HepG2 (cell line): Measurements from ENCODE around the gene YWHAH. TPM values are rescaled to one million over a fixed set of nuclear protein-coding genes. Genes with fewer than 3 reads are reported as not detected.

Experiments used
- HNRNPUL1 ChIP-seq: fragments of 200-400 bp; formaldehyde crosslinking; IDR thresholded peaks from 2 replicates; pipeline ENCODE4 v1.6.1; 2017; ENCODE audit warnings: low read depth, mild to moderate bottlenecking, low read length, moderate library complexity
- KDM5B ChIP-seq: sonication (generic); formaldehyde crosslinking; IDR thresholded peaks from 2 replicates; pipeline ENCODE4 v1.4.0; 2020; ENCODE audit warnings: missing genetic modification reagents, mild to moderate bottlenecking, borderline replicate concordance
- PAWR ChIP-seq: sonication (generic); formaldehyde crosslinking; IDR thresholded peaks from 2 replicates; pipeline ENCODE4 v1.4.0; 2020; ENCODE audit warnings: missing genetic modification reagents, mild to moderate bottlenecking, borderline replicate concordance
- SRY ChIP-seq: sonication (generic); formaldehyde crosslinking; IDR thresholded peaks from 2 replicates; pipeline ENCODE4 v1.8.0; 2022; ENCODE audit warnings: mild to moderate bottlenecking, missing genetic modification reagents
- ZNF207 ChIP-seq: fragments of 450-650 bp; IDR thresholded peaks from 2 replicates; pipeline ENCODE4 v1.6.1; 2016; ENCODE audit warnings: antibody characterized with exemption, borderline replicate concordance
- ZNF749 ChIP-seq: sonication (generic); formaldehyde crosslinking; IDR thresholded peaks from 2 replicates; pipeline ENCODE4 v1.8.0; 2022; ENCODE audit warnings: mild to moderate bottlenecking, missing genetic modification reagents, moderate library complexity, borderline replicate concordance
- polyA plus RNA-seq, 8 experiments: library from polyadenylated mRNA; depleted of rRNA in 3 of 8; stranded (reverse) in 7 of 8; unstranded in 1 of 8; fragments of >200 nt; fragmentation: Illumina TruSeq in 4 of 8; extraction: Trizol in 4 of 8; gene quantifications; 2 replicates each; pipeline versions ENCODE4 v1.2.1 to v1.2.3, GENCODE V29; 2011 to 2016; ENCODE audit warnings: low read depth in 4 of 8, missing spikeins in 1 of 8, mixed read lengths in 1 of 8; ENCODE audit not compliant: insufficient read depth in 1 of 8
- total RNA-seq, 5 experiments: library from RNA; depleted of rRNA; stranded (reverse); fragments of >200 nt; fragmentation: Illumina TruSeq; extraction: Trizol; gene quantifications; 2 replicates each; pipeline ENCODE4 v1.2.3, GENCODE V29; 2016; ENCODE audit warnings: low read depth in 1 of 5
- TF ChIP-seq, protein P1 (sequence below), 2 experiments: sonication (generic) in 1 of 2; formaldehyde crosslinking in 1 of 2; IDR thresholded peaks; 2 replicates each; pipeline versions ENCODE4 v1.6.1 to v1.9.0; 2014 to 2022; ENCODE audit warnings: antibody characterized with exemption in 1 of 2, borderline replicate concordance in 1 of 2, inconsistent platforms in 1 of 2, low read depth in 1 of 2, missing genetic modification reagents in 1 of 2
- TF ChIP-seq, protein P2 (sequence below): sonication (generic); formaldehyde crosslinking; IDR thresholded peaks from 2 replicates; pipeline ENCODE4 v1.4.0; 2020; ENCODE audit warnings: missing genetic modification reagents
- TF ChIP-seq, protein P3 (sequence below): sonication (generic); formaldehyde crosslinking; IDR thresholded peaks from 2 replicates; pipeline ENCODE4 v1.5.1; 2020; ENCODE audit warnings: mild to moderate bottlenecking, missing genetic modification reagents, moderate library complexity
- TF ChIP-seq, protein P4 (sequence below): sonication (generic); formaldehyde crosslinking; IDR thresholded peaks from 2 replicates; pipeline ENCODE4 v1.8.0; 2022; ENCODE audit warnings: mild to moderate bottlenecking, missing genetic modification reagents
- TF ChIP-seq, protein P5 (sequence below): sonication (generic); formaldehyde crosslinking; IDR thresholded peaks from 2 replicates; pipeline ENCODE4 v1.5.0; 2020; ENCODE audit warnings: missing genetic modification reagents, mild to moderate bottlenecking, borderline replicate concordance
- TF ChIP-seq, protein P6 (sequence below): IDR thresholded peaks from 2 replicates; pipeline ENCODE4 v1.6.1; 2012; ENCODE audit warnings: inconsistent platforms

Gene YWHAH
- total and polyA plus RNA-seq, 2 of the 13 experiments (the other 11 are each of a cell fraction or from before 2014, with no cell fraction given), result 35.6 to 92.7 TPM

DNA sequence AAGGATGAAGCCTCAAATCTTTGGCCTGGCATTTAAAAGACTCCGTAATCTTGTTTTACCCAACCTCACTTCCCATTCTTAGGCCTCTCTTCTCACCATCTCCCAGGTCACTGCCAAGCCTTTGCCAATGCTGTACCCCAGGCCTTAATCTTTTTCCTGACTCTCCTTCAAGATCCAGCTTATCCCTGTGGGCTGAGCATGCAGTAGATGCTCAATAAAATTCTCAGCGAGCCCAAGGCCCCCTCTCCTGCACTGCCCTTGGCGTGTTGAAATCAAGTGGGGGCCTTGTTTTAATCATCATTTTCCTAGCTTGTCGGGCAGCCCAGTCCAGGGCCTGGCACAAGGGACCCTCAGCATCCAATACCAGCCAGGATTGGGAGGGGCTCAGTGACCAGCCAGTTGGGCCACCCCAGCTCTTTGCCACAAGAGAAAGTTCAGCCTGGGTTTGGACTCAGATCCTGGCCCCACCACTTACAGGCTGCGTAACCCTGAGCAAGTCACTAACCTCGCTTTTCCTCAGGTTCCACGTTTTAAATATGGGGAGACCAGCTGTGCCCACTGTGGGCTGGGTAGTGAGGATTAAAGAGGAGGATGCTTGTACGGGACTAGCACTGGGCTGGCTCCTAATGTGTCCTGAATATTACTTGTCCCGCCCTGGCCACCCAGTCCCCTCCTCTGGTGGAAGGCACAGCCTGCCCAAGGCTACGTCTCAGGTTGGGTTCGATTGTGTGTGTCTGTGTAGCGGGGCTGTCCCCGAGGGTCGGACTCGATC, 943 bp upstream of the YWHAH start (continued):
- TF ChIP-seq, protein P1, sequence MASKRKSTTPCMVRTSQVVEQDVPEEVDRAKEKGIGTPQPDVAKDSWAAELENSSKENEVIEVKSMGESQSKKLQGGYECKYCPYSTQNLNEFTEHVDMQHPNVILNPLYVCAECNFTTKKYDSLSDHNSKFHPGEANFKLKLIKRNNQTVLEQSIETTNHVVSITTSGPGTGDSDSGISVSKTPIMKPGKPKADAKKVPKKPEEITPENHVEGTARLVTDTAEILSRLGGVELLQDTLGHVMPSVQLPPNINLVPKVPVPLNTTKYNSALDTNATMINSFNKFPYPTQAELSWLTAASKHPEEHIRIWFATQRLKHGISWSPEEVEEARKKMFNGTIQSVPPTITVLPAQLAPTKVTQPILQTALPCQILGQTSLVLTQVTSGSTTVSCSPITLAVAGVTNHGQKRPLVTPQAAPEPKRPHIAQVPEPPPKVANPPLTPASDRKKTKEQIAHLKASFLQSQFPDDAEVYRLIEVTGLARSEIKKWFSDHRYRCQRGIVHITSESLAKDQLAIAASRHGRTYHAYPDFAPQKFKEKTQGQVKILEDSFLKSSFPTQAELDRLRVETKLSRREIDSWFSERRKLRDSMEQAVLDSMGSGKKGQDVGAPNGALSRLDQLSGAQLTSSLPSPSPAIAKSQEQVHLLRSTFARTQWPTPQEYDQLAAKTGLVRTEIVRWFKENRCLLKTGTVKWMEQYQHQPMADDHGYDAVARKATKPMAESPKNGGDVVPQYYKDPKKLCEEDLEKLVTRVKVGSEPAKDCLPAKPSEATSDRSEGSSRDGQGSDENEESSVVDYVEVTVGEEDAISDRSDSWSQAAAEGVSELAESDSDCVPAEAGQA (IDR thresholded peaks at IDR 0.05; ENCODE audit: low read depth), result no peak
- TF ChIP-seq, protein P1 (CRISPR knock-in tag; IDR thresholded peaks at IDR 0.05; ENCODE audit: borderline replicate concordance), result no peak
- TF ChIP-seq PAWR (CRISPR knock-in tag) (no peak), HNRNPUL1 (no peak), ZNF207 (no peak), SRY (CRISPR knock-in tag) (no peak), ZNF749 (CRISPR knock-in tag) (no peak), KDM5B (CRISPR knock-in tag) (no peak)
- TF ChIP-seq, protein P2, sequence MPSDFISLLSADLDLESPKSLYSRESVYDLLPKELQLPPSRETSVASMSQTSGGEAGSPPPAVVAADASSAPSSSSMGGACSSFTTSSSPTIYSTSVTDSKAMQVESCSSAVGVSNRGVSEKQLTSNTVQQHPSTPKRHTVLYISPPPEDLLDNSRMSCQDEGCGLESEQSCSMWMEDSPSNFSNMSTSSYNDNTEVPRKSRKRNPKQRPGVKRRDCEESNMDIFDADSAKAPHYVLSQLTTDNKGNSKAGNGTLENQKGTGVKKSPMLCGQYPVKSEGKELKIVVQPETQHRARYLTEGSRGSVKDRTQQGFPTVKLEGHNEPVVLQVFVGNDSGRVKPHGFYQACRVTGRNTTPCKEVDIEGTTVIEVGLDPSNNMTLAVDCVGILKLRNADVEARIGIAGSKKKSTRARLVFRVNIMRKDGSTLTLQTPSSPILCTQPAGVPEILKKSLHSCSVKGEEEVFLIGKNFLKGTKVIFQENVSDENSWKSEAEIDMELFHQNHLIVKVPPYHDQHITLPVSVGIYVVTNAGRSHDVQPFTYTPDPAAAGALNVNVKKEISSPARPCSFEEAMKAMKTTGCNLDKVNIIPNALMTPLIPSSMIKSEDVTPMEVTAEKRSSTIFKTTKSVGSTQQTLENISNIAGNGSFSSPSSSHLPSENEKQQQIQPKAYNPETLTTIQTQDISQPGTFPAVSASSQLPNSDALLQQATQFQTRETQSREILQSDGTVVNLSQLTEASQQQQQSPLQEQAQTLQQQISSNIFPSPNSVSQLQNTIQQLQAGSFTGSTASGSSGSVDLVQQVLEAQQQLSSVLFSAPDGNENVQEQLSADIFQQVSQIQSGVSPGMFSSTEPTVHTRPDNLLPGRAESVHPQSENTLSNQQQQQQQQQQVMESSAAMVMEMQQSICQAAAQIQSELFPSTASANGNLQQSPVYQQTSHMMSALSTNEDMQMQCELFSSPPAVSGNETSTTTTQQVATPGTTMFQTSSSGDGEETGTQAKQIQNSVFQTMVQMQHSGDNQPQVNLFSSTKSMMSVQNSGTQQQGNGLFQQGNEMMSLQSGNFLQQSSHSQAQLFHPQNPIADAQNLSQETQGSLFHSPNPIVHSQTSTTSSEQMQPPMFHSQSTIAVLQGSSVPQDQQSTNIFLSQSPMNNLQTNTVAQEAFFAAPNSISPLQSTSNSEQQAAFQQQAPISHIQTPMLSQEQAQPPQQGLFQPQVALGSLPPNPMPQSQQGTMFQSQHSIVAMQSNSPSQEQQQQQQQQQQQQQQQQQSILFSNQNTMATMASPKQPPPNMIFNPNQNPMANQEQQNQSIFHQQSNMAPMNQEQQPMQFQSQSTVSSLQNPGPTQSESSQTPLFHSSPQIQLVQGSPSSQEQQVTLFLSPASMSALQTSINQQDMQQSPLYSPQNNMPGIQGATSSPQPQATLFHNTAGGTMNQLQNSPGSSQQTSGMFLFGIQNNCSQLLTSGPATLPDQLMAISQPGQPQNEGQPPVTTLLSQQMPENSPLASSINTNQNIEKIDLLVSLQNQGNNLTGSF (CRISPR knock-in tag), result no peak
- TF ChIP-seq, protein P3, sequence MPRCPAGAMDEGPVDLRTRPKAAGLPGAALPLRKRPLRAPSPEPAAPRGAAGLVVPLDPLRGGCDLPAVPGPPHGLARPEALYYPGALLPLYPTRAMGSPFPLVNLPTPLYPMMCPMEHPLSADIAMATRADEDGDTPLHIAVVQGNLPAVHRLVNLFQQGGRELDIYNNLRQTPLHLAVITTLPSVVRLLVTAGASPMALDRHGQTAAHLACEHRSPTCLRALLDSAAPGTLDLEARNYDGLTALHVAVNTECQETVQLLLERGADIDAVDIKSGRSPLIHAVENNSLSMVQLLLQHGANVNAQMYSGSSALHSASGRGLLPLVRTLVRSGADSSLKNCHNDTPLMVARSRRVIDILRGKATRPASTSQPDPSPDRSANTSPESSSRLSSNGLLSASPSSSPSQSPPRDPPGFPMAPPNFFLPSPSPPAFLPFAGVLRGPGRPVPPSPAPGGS (CRISPR knock-in tag), result peak; percentile 67; the same call in 1 of the 2 replicates
- TF ChIP-seq, protein P4, sequence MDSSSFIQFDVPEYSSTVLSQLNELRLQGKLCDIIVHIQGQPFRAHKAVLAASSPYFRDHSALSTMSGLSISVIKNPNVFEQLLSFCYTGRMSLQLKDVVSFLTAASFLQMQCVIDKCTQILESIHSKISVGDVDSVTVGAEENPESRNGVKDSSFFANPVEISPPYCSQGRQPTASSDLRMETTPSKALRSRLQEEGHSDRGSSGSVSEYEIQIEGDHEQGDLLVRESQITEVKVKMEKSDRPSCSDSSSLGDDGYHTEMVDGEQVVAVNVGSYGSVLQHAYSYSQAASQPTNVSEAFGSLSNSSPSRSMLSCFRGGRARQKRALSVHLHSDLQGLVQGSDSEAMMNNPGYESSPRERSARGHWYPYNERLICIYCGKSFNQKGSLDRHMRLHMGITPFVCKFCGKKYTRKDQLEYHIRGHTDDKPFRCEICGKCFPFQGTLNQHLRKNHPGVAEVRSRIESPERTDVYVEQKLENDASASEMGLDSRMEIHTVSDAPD, result no peak
- TF ChIP-seq, protein P5, sequence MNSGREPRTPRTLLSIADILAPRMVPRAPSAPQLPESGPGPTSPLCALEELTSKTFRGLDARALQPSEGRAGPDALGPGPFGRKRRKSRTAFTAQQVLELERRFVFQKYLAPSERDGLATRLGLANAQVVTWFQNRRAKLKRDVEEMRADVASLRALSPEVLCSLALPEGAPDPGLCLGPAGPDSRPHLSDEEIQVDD (CRISPR knock-in tag), result 0 out of 2 replicates have a peak, but pooled peaks have one; percentile 39
- TF ChIP-seq, protein P6, sequence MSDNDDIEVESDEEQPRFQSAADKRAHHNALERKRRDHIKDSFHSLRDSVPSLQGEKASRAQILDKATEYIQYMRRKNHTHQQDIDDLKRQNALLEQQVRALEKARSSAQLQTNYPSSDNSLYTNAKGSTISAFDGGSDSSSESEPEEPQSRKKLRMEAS, result no peak
